GM19193 (cell line): ENCODE measurements around the gene CHRM4.

Experiments used
- POLR2A ChIP-seq: IDR thresholded peaks from 4 replicates; pipeline ENCODE4 v1.6.1; 2011; ENCODE audit not compliant: insufficient read depth, insufficient read length; ENCODE audit errors: extremely low read depth

The CHRM4 gene

GRCh38 chr11:46352063-46352841 lies 39.3 kb downstream of the CHRM4 start:
- no peak for TF ChIP-seq POLR2A

- no peak for TF ChIP-seq POLR2A
Observed at GRCh38 chr11:46351606-46352005, 40.0 kb downstream of the CHRM4 start.

- TF ChIP-seq POLR2A: no peak
Observed at GRCh38 chr11:46351148-46351547, 40.4 kb downstream of the CHRM4 start.

- TF ChIP-seq POLR2A: no peak
Observed at GRCh38 chr11:46350695-46351094, 40.9 kb downstream of the CHRM4 start.

GRCh38 chr11:46348566-46349401 lies 42.8 kb downstream of the CHRM4 start:
- TF ChIP-seq POLR2A: no peak

GRCh38 chr11:46347637-46348311 lies 43.8 kb downstream of the CHRM4 start:
- TF ChIP-seq POLR2A: no peak

GRCh38 chr11:46346886-46347636 lies 44.5 kb downstream of the CHRM4 start, which contains the start of gene DGKZ:
Gene DGKZ, plus strand, starts transcription at chr11:46347463. Its CDS starts 197 bp downstream, at chr11:46347660.
- TF ChIP-seq POLR2A: peak; percentile 45

- no peak for TF ChIP-seq POLR2A
Observed at GRCh38 chr11:46345881-46346484, 45.6 kb downstream of the CHRM4 start.

- peak; percentile 58 for TF ChIP-seq POLR2A
Observed at GRCh38 chr11:46345131-46345597, 46.4 kb downstream of the CHRM4 start.

- TF ChIP-seq POLR2A: no peak
Observed at GRCh38 chr11:46343520-46343919, 48.1 kb downstream of the CHRM4 start.

- no peak for TF ChIP-seq POLR2A
Observed at GRCh38 chr11:46342239-46342638, 49.3 kb downstream of the CHRM4 start.

- no peak for TF ChIP-seq POLR2A
Observed at GRCh38 chr11:46341454-46341853, 50.1 kb downstream of the CHRM4 start.

- TF ChIP-seq POLR2A: no peak
Observed at GRCh38 chr11:46339816-46340215, 51.8 kb downstream of the CHRM4 start.
